HL-60 (cell line): ENCODE results near the gene MAP3K13.

Experiments
- DNase-seq, 2 experiments: peaks; one replicate each; pipeline ENCODE4 v3.0.0-alpha.2; 2010 to 2020; ENCODE audit warnings: low read depth in 1 of 2, low spot score in 1 of 2
- H3K27ac ChIP-seq: fragments of 250-450 bp; sonication (Bioruptor Pico); replicated peaks from 2 replicates; pipeline ENCODE4 v1.5.1; 2020; ENCODE audit warnings: mild to moderate bottlenecking, moderate library complexity
- H3K27me3 ChIP-seq: fragments of 250-450 bp; sonication (Bioruptor Pico); 2 replicates; pipeline ENCODE4 v1.5.1; 2021; ENCODE audit warnings: mild to moderate bottlenecking, moderate library complexity; ENCODE audit not compliant: insufficient read depth, poor library complexity, severe bottlenecking
- H3K4me3 ChIP-seq: replicated peaks from 2 replicates; pipeline ENCODE4 v1.5.1; 2011; ENCODE audit warnings: mild to moderate bottlenecking, control low read depth, low read length; ENCODE audit not compliant: insufficient read depth
- GABPA ChIP-seq: IDR thresholded peaks from 2 replicates; pipeline ENCODE4 v1.6.1; 2012; ENCODE audit warnings: low read depth
- POLR2AphosphoS5 ChIP-seq: IDR thresholded peaks from 2 replicates; pipeline ENCODE4 v1.6.1; 2012; ENCODE audit warnings: low read depth
- REST ChIP-seq: IDR thresholded peaks from 2 replicates; pipeline ENCODE4 v1.6.1; 2012; ENCODE audit warnings: low read depth; ENCODE audit not compliant: insufficient replicate concordance
- SPI1 ChIP-seq: IDR thresholded peaks from 2 replicates; pipeline ENCODE4 v1.6.1; 2012; ENCODE audit warnings: low read depth, mild to moderate bottlenecking, borderline replicate concordance
- TF ChIP-seq, protein P1 (sequence below): IDR thresholded peaks from one replicate; pipeline ENCODE4 v1.5.1; 2011; ENCODE audit warnings: low read length, control low read depth, inconsistent platforms; ENCODE audit not compliant: insufficient read depth

The MAP3K13 gene

GRCh38 chr3:185422677-185423076 is 59.7 kb downstream of the MAP3K13 start:
- no peak for DNase-seq
- TF ChIP-seq POLR2AphosphoS5, result no peak
- no peak for TF ChIP-seq SPI1
- TF ChIP-seq, protein P1, sequence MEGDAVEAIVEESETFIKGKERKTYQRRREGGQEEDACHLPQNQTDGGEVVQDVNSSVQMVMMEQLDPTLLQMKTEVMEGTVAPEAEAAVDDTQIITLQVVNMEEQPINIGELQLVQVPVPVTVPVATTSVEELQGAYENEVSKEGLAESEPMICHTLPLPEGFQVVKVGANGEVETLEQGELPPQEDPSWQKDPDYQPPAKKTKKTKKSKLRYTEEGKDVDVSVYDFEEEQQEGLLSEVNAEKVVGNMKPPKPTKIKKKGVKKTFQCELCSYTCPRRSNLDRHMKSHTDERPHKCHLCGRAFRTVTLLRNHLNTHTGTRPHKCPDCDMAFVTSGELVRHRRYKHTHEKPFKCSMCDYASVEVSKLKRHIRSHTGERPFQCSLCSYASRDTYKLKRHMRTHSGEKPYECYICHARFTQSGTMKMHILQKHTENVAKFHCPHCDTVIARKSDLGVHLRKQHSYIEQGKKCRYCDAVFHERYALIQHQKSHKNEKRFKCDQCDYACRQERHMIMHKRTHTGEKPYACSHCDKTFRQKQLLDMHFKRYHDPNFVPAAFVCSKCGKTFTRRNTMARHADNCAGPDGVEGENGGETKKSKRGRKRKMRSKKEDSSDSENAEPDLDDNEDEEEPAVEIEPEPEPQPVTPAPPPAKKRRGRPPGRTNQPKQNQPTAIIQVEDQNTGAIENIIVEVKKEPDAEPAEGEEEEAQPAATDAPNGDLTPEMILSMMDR, result no peak
- TF ChIP-seq REST, result no peak
- TF ChIP-seq GABPA, result no peak
- no peak overlapping the region for H3K27ac ChIP-seq

DNA sequence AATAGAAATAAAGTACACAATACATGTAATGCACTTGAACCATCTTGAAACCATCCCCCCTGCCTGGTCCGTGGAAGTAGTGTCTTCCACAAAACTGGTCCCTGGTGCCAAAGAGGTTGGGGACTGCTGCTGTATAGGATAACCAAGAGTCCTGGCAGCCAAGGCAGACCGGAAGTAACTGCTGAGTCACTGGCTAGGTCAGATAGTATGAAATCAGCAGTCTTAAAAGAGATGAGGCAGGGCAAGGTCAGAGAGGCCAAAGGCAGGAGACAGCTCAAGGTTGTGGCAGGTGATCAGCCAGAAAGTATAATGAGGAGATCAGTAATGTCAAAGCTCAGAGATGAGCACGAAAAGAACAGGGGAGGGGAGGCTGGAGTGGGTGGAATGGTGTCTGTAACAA is 60.2 kb downstream of the MAP3K13 start:
- H3K27me3 ChIP-seq, result no peaks in the 10 kb centered on the region
- TF ChIP-seq, protein P1, result no peak
- TF ChIP-seq REST, result no peak
- no peak for TF ChIP-seq POLR2AphosphoS5
- no peak for TF ChIP-seq GABPA
- no peak for TF ChIP-seq SPI1
- no peak overlapping the region for H3K4me3 ChIP-seq
- peak in 1 of 2 experiments; percentile 12 for DNase-seq
- no peak overlapping the region for H3K27ac ChIP-seq

More at GRCh38 chr3:185422677-185423076, 59.7 kb downstream of the MAP3K13 start:
- H3K4me3 ChIP-seq, result no peak overlapping the region
- no peaks in the 10 kb centered on the region for H3K27me3 ChIP-seq

DNA sequence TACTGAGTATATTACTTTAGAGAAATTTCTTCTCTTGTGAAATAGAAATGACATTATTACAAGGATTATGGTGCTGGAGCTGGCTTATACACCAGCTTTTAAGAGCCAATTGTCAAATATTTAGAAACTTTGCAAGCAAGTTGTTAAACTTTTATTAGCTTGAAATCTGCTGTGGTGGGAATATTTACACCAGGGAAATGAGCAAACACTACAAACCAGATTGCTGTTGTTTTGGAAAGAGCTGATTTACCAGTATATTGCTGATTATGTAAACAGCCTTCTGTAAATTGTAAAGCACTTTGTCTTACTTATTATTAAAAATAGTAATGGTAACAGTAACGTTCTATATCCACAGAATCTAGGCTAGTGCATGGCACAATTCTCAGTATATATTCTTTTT is 61.5 kb downstream of the MAP3K13 start:
- no peak overlapping the region for H3K4me3 ChIP-seq
- TF ChIP-seq POLR2AphosphoS5, result no peak
- no peak for TF ChIP-seq GABPA
- no peak for DNase-seq
- H3K27me3 ChIP-seq, result no peaks in the 10 kb centered on the region
- no peak overlapping the region for H3K27ac ChIP-seq

GRCh38 chr3:185430375-185430774 is 67.4 kb downstream of the MAP3K13 start:
- TF ChIP-seq GABPA (no peak), SPI1 (no peak), REST (no peak), POLR2AphosphoS5 (no peak)
- TF ChIP-seq, protein P1, result no peak
- no peaks in the 10 kb centered on the region for H3K27me3 ChIP-seq
- H3K4me3 ChIP-seq, result no peak overlapping the region
- H3K27ac ChIP-seq, result no peak overlapping the region
- no peak for DNase-seq
